Activated effector memory CD4-positive, alpha-beta T cell treated with Interleukin-2 at 50 U/mL for 16 hours (primary cell): ENCODE data around the gene SYNJ1.
"Not testable (repeated sequence)": the region's sequence is repeated elsewhere in the genome, so short reads cannot be mapped to it uniquely, and the experiment has no call there.

ENCODE experiments used
- DNase-seq: peaks from one replicate; pipeline ENCODE4 v3.0.0-alpha.2; 2020

Gene SYNJ1

DNA sequence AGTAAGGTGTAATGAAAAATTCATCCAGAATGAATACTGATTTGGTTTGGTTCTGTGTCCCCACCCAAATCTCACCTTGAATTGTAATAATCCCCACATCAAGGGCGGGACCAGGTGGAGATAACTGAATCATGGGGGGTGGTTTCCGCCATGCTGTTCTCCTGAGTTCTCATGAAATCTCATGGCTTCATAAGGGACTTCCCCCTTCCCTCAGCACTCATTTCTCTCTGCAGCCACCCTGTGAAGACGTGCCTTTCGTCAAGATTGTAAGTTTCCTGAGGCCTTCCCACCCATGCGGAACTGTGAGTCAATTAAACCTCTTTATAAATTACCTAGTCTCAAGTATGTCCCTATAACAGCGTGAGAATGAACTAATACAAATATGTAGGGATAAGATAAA is 5.5 kb upstream of the SYNJ1 start:
- no peak for DNase-seq

GRCh38 chr21:32732544-32732943 is 4.7 kb upstream of the SYNJ1 start:
- DNase-seq = no peak

DNA sequence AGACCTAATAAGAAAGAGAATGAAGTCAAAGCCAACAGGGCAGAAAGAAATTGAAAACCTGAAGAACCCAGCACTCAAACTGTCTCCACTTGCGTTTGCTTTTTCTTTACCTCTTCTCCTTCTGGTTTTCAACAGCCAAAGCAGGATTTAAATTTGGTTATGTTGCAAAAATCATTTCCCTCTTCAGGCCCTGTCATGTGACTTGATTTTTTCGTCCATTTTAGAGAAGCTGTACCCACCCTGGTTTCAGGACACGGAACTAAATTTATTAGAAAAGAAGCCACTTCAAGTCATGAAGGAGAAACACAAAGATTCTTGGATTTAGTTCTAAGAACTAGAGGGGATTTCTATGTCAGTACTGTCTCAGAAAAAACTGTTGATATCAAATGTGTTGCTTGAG is 1.0 kb upstream of the SYNJ1 start:
- no peak for DNase-seq

DNA sequence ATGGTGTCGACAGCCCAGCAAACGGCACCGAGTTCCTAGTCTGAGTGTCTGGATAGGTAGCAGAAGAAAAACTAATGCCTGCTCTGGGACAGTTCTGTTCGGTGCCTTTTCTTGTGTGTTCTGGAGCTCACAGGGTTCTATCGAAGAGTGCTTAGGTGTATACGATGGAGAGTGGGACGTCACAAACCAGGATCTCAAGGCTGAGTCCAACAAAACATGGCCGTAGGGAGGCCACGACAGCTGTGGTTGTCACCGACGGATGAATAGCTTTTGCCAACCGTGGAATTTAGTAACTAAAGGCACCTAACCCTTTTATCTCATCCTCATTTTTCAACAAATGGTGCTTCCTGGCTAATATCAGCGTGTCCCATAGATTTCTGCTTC is 635 bp upstream of the SYNJ1 start:
- DNase-seq = no peak

- no peak for DNase-seq
Measured at GRCh38 chr21:32726839-32727686, 750 bp downstream of the SYNJ1 start.

GRCh38 chr21:32719085-32719484 is 8.7 kb downstream of the SYNJ1 start:
- no peak for DNase-seq

- DNase-seq = no peak
Measured at GRCh38 chr21:32717851-32718316, 9.9 kb downstream of the SYNJ1 start.

DNA sequence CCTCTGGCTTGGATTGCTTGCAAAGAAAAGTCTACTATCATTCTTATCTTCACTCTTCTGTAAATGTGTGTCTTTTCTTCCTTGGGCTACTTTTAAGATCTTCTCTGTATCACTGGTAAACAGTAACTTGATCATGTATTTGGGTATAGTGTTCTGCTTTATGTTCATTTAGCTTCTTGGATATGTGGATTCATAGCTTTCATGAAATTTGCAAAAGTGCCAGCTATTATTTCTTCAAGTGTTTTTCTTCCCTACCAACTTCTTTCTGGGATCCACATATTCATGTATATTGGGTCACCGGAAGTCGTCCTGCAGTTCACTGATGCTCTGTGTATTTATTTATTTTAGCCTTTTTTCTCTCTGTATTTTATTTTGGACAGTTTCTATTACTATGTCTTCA is 11.3 kb downstream of the SYNJ1 start:
- DNase-seq = no peak

GRCh38 chr21:32713726-32714125 is 14.1 kb downstream of the SYNJ1 start:
- DNase-seq = no peak

- DNase-seq = no peak
Measured at GRCh38 chr21:32712641-32713040, 15.2 kb downstream of the SYNJ1 start.

- no peak for DNase-seq
Measured at GRCh38 chr21:32712043-32712442, 15.8 kb downstream of the SYNJ1 start.

- no peak for DNase-seq
Measured at GRCh38 chr21:32710987-32711386, 16.8 kb downstream of the SYNJ1 start.

DNA sequence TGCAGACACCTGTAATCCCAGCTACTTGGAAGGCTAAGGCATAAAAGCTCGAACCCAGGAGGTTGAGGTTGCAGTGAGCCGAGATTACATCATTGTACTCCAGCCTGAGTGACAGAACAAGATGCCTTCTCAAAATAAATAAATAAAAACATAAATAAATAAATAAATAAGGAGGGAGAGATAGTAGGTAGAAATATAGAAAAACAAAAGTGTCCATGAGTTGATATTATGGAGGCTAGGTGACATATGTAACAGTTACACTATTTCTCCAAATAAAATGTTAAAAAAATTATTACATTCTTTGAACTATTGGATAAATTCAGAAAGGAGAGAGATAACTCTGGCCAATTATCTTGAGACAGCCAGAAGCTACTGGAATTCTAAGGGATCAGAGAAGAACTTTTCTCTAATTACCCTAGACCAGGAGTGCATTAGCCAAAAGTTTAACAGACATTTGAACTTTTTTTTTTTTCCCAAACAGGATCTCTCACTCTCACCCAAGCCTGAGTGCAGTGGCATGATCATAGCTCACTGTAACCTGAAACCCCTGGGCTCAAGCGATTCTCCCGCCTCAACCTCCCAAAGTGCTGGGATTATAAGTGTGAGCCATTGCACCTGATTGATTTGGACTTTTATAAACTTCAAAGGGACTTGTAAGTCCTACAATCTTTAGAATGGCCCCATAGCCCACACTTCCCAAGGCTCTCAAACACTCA is 17.6 kb downstream of the SYNJ1 start:
- DNase-seq = no peak

GRCh38 chr21:32708069-32708468 is 19.7 kb downstream of the SYNJ1 start:
- DNase-seq = no peak

- no peak for DNase-seq
Measured at GRCh38 chr21:32705901-32706300, 21.9 kb downstream of the SYNJ1 start.

DNA sequence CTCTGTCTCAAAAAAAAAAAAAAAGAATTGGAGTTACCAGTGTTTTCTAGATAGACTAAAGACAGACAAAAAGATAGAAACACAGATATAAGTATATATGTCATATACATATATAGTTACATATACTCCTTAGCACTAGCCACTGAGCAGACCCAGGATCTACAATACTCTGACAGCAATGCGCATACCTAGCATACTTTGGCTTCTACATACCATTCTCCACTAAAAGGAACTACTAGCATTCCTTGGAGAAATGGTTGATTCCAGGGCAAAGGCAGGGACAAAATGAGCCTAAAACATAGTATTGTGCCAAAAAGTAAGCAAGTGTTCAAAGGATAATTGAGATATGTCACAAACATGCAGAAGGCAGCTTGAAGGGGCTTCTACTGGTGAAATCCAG is 22.7 kb downstream of the SYNJ1 start:
- DNase-seq = no peak

- no peak for DNase-seq
Measured at GRCh38 chr21:32702702-32703101, 25.1 kb downstream of the SYNJ1 start.

DNA sequence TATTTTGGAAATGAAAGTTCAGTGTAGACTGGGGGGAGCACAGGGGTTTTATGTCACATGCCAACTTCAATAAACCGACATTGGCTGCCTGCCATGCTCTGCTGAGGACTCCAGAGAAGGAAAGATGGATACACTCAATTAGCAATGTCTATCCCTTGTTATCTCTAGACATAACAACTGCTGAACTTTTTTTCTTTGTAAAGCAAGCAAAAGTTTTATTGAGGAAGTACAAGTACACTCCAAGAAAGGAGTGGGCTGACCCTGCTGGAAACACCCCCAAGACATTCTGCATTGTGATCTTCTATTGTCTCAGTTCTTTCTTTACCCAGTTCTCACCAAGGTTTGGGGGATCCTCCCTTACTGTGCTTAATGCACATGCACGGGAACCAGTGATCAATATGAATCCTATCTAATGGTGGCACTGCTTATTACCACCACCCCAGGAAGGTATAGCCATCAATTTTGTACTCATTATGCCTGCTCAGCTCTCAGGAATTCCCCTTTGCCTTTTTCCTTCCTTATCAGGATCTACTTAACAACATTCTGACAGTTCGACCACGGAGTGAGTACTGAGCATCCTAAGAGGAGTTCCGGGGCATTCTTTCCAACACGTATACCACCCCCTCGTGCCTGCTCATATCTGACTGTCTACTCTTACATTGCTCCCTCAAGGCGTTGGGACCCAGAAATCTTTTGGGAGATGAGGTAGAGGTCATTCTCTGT is 28.7 kb downstream of the SYNJ1 start:
- no peak for DNase-seq

DNA sequence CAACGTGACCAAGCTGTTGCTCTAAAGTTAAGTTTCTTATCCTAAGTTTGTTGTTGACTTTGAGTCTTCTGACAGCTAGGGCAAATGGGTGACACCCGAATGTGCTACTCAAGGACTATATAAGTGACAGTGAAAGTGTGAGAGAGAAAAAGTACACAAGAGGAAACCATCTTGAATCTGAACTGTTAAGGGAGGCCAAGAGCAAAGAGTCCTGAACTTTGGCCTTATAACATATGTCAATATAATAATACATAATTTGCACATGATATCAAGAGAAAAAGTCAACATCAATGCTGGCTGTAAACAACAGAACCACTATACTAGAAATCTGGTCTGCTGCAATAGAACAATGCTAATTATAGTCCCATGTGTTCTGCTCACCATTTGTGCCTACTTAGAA is 29.5 kb downstream of the SYNJ1 start:
- no peak for DNase-seq

DNA sequence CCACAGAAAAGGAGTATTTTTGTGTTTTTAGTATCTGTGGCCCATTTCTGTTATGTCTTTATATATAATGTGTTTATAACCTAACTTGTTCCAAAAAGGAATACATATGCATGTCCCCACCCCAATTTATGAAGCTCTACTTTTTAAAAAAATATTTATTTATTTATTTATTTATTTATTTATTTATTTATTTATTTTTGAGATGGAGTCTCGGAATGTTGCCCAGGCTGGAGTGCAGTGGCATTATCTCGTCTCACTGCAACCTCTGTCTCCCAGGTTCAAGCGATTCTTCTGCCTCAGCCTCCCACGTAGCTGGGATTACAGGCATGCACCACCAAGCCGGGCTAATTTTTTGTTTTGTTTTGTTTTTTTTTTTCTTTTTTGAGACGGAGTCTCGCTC is 32.3 kb downstream of the SYNJ1 start:
- not testable (repeated sequence) for DNase-seq

GRCh38 chr21:32693581-32693980 is 34.2 kb downstream of the SYNJ1 start:
- DNase-seq = no peak

- no peak for DNase-seq
Measured at GRCh38 chr21:32690085-32690484, 37.7 kb downstream of the SYNJ1 start.

DNA sequence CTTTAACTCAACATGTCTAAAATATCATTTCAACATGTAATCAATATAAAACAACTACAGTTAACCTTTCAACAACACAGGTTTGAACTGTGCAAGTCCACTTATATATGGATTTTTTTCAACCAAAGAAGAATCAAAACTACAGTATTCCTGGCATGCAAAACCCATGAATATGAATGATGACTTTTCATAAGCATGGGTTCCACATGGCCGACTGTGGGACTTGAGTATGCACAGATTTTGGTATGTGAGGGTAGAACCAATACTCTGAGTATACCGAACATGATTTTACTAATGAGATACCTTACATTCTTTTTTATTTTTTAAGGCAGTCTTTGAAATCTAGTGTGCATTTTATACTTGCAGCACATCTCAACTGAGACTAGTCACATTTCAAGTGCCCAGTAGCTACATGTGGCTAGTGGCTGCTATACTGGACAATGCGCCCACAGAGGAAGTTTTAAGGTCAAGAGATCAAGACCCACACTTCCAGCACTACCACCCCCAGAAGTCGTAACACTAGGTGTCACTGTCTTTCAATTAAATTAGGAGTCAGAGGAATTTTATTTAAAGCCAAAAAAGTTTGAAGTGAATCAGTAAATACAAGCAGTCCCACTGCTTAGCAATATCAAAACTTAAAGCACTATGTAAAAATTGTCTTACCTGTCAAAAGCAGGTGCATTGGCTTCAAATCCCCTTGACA is 40.0 kb downstream of the SYNJ1 start:
- no peak for DNase-seq
